ENCODE measurements around the gene DNAH2.

DNAH2 gene

GRCh38 chr17:7875804-7876370, 158.3 kb downstream of the DNAH2 start:
- DNase-seq (ENCODE audit: low read depth) = no peak

- DNase-seq (ENCODE audit: low read depth) = no peak
These were observed 160.7 kb downstream of the DNAH2 start for GRCh38 chr17:7878234-7878633.

- no peak for DNase-seq (ENCODE audit: low read depth)
These were observed 162.7 kb downstream of the DNAH2 start for GRCh38 chr17:7880076-7880868.

- no peak for DNase-seq (ENCODE audit: low read depth)
These were observed 163.9 kb downstream of the DNAH2 start for GRCh38 chr17:7881276-7882054.

- DNase-seq (ENCODE audit: low read depth) = no peak
These were observed 164.5 kb downstream of the DNAH2 start for GRCh38 chr17:7882068-7882467.

- no peak for DNase-seq (ENCODE audit: low read depth)
These were observed 165.1 kb downstream of the DNAH2 start for GRCh38 chr17:7882629-7883028.
